KG1 (cell line): ENCODE results near the gene CCDC33.
"Not testable (repeated sequence)": the region's sequence is repeated elsewhere in the genome, so short reads cannot be mapped to it uniquely, and the experiment has no call there.

Experiments
- DNase-seq: peaks from one replicate; lab custom pipeline; 2025; lab: John Stamatoyannopoulos, UW

CCDC33 gene

DNA sequence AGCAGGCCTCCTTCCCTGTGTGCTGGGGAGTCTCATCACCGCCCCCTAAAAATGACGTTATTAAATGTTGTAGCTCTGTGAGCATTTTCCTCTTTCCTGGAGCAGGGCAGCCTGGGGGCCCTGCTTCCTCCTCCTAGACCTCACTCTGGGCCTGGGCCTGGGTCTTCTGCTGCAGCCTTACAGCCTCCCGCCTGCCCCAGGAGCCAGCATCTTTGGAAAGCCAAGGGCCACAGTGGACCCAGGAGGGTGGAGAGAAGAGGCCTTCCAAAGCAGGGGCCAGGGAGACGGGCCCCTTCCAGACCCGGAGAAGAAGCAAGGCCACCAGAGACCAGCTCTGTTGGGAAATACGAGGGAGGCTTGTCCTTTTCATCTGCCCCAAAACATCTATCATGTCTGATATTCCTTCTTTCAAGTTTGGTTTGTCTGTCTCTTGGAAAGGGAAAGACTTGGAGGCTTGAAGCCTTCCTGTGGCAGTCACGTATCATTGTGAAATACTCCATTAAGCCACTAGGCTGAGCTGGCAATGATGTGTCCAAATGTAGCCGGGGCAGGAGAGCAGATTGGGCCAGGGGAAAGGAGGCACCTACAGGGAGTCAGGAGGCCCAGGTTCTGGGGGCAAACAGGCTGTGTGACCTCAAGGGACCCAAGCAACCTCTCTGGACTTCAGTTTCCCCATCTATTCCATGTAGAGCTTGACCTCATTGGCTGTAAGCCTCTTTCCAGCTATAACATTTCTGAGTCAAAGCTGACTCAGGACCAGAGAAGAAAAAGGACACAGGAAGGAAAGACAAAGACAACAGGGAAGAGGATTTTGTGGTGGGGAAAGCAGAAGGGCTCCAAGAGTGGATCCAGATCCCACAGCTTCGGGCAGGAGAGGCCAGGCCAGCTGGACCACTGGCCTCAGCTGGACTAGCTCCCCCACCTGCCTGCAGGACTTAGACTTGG is 100.2 kb downstream of the CCDC33 start:
- DNase-seq: no peak

DNA sequence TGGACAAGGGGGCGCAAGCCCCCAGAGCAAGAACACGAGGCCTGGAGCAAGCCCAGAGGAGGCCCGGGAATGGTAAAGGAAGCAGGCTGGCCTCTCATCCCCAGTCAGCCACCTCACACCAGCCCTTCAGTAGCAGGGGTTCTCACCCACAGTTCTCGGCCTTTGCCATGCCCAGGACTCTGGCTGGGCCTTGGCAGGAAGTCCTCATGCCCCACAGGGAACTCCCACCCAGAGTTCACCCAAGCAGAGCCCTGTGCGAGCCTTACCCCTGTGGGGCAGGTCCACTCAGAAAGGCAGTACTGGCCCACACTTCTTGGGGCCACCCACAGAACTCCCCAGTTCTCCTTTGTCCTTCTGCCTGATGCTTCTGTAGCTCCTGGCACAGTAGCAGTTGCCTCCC is 101.0 kb downstream of the CCDC33 start:
- no peak for DNase-seq

DNA sequence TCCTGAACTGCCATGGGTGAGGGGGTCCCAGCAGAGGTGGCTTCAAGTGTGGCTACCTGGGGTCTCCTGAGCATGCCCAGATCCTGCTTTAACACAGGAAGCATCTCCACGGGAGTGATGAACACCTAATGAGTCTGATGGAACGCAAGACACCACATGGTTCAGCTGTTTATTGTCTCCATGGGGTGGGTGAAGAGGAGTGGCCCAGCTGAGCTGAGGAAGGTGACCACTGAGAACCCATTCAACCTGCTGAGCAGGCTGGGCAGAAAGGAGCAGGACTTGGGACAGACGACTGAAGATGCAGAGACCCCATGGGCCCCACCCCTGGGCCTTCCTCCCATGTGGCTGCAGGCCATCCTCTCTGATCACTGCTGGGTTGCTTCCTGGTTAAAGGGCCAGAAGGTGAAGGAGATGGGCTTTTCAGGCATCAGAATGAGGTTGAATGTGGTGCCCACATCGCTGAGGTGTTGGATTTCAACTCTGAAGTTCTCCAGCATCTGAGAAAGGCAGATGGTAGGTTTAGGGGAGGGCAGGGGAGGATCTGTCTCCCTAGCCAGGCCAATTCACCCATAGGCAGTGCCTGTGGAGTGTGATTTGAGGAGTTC is 101.6 kb downstream of the CCDC33 start:
- no peak for DNase-seq

DNA sequence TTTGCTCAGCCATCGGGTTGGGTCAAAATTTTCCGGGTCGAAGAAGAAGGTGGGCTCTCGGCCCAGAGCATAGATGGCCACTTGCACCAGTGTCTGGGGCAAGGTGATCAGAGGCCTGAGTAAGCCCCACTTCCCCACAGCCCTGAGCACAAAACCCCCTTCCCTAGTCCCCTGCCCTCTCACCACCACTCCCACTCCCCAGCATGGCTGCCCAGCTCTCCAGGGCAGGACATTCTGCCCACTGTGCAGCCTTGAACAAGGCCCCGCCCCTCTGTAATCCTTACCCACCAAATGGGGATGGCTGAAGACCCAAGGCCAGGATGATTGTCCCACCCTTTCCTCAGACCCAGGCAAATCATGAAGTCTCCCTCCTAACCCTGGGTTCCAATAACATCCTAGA is 102.5 kb downstream of the CCDC33 start:
- no peak for DNase-seq

DNA sequence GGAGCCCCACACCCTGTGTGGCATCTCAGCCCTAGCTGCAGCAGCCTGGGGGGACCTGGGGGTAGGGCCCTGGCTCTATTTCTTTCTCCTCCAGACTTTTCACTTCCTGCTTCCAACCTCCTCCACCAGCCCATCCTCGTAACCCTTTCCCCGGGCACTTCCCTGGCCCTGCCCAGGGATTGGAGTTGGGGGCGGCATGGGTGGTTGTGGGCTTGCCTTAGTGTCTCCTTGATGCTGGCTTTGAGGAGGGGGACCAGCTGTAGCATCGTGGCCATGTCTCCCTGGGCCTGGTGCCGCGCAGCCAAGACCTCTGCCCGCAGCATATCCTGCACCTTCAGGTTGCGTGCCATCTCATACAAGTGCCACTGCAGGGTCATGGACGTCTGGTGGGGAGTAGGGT is 103.2 kb downstream of the CCDC33 start:
- DNase-seq: no peak

DNA sequence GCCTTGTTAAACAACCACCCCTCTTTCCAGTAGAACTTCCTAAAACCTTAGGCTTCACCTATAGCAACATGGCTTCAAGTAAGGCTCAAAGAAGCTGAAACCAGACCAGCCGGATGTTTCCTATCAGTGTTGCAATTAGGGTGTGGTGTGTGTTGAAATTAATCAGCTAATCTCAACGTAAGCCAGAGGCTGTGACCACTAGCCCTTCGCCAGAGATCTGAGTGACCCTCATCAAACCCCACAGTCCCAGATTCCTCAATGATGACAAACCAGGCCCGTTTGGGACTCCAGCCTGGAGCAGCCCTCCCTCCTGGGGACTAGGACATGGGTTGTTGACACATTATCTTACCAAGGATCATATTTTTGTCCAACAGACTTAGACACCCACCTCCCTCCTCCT is 104.0 kb downstream of the CCDC33 start:
- DNase-seq: no peak

GRCh38 chr15:74343127-74343796 is 107.1 kb downstream of the CCDC33 start:
- no peak for DNase-seq

- DNase-seq: no peak
Observed at GRCh38 chr15:74343797-74344127, 107.6 kb downstream of the CCDC33 start.

DNA sequence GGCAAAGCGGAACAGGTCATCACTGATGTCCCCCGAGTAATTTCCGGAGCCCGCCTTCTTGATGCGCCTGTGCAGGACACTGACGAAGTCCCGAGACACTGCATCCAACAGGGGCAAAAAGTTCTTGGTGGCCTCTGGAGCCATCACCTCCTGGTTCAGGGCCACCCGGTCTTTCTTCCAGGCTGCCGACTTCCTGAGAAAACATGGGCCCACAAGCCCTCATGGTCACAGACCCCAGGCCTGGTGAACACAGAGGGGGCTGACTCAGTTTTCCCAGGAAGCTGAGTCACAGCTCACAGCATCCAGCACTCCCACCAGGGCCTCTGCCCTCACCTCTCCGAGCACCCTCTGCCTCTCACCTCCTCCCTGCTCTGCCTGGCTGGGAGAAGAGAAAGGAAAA is 108.9 kb downstream of the CCDC33 start:
- DNase-seq: no peak

GRCh38 chr15:74347757-74348250 is 111.7 kb downstream of the CCDC33 start:
- DNase-seq: no peak

- no peak for DNase-seq
Observed at GRCh38 chr15:74349241-74349778, 113.2 kb downstream of the CCDC33 start.

GRCh38 chr15:74350295-74351275 is 114.5 kb downstream of the CCDC33 start:
- no peak for DNase-seq

DNA sequence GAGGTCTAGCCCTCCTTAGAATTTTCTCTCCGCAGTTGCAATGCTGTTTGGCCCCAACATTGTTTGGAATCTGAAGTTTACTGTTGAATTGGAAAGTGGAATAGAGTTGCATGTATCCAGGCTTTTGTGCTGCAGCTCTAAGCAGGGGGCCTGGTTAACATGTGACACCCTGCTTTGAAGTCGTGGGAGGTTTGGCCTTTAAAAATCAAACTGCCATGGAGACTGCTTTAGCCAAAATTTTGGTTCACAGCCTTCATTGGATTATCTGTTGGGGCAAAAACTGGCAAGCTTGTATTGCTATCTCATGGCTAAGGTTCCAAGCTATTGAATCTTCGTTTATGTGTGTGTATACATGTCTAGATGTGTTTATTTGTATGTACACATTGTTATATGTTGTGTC is 115.5 kb downstream of the CCDC33 start:
- no peak for DNase-seq

GRCh38 chr15:74352393-74352910 is 116.3 kb downstream of the CCDC33 start:
- no peak for DNase-seq

GRCh38 chr15:74353992-74354391 is 117.9 kb downstream of the CCDC33 start:
- not testable (repeated sequence) for DNase-seq

GRCh38 chr15:74356050-74356449 is 119.9 kb downstream of the CCDC33 start:
- not testable (repeated sequence) for DNase-seq

DNA sequence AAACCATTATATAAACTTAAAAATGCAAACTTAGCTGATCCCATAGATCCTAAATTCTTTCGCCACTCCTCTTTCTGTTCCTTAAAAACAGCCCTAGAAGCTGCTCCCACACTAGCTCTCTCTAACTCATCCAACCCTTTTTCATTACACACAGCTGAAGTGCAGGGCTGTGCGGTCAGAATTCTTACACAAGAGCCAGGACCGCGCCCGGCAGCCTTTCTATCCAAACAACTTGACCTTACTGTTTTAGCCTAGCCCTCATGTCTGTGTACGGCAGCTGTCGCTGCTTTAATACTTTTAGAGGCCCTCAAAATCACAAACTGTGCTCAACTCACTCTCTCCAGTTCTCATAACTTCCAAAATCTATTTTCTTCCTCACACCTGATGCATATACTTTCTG is 121.4 kb downstream of the CCDC33 start:
- not testable (repeated sequence) for DNase-seq

GRCh38 chr15:74359376-74359775 is 123.2 kb downstream of the CCDC33 start:
- not testable (repeated sequence) for DNase-seq

- DNase-seq: not testable (repeated sequence)
Observed at GRCh38 chr15:74360855-74361254, 124.7 kb downstream of the CCDC33 start.

DNA sequence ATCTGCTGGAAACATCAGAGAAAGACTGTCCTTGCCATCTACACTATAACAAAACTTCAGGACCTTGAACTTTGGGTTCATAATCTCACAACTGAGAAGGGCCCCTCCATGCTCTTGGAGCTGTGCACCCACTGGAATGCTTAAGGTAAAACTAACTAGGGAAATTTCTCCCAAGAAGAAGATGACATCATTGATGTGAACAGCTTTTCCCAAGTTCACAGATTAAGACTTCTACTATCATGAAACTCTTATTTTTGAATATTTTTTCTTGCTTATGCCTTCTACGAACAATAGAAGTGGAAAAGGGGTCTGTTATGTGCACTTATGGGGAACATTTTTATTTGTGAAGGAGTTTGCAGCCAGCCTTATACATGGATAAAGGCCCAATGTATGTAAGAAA is 126.4 kb downstream of the CCDC33 start:
- DNase-seq: no peak
